GM12891 (cell line): ENCODE measurements around the gene TBC1D1.

Experiments used
- POLR2A ChIP-seq: IDR thresholded peaks from 2 replicates; pipeline ENCODE4 v1.6.1; 2011; ENCODE audit warnings: low read depth, low read length, control low read depth
- POLR2AphosphoS5 ChIP-seq: IDR thresholded peaks from 2 replicates; pipeline ENCODE4 v1.6.1; 2011; ENCODE audit warnings: low read depth, low read length, control low read depth
- TAF1 ChIP-seq: IDR thresholded peaks from 2 replicates; pipeline ENCODE4 v1.6.1; 2011; ENCODE audit warnings: low read depth, low read length, control low read depth

DNA sequence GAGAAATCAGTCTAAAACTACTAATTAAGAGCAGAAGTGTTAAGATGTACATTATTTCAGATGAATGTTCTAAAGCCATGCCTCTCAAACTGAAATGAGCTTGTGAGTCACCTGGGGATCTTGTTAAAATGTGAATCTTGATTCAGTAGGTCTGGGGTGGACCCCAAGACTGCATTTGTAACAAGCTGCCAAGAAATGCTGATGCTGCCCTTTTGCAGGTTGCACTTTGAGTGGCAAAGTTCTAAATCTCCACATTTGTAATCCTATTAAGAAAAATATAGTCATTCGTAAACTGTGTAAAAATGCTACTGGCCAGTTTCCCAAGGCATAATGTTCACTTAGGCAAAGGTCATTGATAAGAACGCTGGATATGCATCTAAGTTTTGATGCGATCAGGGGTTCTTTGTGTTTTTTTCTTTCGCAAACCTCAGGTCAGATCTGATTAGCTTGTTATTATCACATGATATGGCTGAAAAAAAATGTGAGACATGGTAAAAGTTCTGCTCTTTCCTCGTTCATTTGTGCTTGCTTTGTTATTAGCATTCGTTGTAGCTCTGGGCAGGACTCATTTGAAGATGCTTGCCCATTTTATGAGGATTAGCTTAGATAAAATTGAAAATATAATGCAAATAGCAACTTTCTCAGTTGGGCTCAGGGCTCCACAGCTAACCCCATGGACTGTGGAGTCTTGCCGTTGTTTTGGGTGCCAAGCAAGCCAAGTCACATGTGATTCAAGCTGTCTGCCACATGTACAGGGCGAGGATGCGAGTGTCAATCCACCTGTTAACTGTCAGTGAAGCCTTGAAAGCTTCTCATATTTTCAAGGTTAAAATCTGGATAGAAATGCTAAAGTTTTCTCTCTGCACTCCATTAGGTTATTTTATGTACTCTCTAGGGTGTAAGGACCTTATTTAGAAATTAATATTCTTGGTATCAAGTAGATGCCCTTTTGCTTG is 12.1 kb downstream of the TBC1D1 start:
- TF ChIP-seq POLR2A (no peak), TAF1 (no peak), POLR2AphosphoS5 (no peak)
